ENCODE data around the gene SLAMF6.

GRCh38 chr1:160539684-160539989 lies 16.6 kb upstream of the SLAMF6 start:
- TF ChIP-seq POLR2AphosphoS5 (IDR thresholded peaks at IDR 0.05; ENCODE audit: low read depth, low read length) (no peak), TAF1 (IDR thresholded peaks at IDR 0.05; ENCODE audit: borderline replicate concordance, insufficient read depth, low read length) (no peak)

Measured in PFSK-1 (cell line).